Right hindlimb (tissue), 1 donor: ENCODE measurements around the gene IFT27.

Source experiments
- DNase-seq: peaks from one replicate; pipeline ENCODE4 v3.0.0-alpha.2; 2018

IFT27 gene

DNA sequence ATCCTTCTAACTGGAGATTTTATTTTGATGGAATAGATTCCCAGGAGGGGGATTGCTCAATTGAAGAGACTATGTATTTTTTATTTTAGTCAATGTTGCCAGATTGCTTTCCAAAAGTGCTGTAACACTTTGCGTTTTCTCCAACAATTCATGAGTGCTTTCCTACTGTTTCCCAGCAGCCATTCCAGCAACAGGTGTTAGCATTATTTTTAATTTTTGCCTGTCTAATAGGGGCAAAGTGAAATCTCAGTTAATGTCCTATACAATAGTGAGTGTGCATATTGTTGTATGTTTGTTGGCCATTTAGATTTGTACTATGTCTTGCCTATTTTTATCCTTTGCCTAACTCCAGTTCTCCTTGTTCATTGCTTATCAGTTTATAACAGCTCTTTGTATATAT is 60.3 kb downstream of the IFT27 start:
- no peak for DNase-seq

DNA sequence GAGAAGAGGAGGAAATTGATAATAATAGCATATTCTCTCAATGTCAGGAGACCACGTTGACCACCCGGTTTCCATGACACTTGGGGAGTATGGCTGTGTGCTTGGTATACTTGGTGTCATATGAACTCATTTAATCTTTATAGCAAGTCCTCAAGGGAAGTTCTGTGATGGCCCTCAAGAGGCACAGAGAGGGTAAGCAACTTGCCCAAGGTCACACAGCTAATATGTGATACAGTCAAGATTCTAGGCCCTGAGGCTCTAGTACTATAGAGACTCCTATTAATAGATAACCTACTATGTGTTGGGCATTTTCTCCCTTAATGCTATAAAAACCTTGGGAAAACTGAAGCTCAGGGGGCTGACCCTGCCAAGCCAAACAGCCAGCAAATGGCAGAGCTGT is 61.8 kb downstream of the IFT27 start:
- no peak for DNase-seq

DNA sequence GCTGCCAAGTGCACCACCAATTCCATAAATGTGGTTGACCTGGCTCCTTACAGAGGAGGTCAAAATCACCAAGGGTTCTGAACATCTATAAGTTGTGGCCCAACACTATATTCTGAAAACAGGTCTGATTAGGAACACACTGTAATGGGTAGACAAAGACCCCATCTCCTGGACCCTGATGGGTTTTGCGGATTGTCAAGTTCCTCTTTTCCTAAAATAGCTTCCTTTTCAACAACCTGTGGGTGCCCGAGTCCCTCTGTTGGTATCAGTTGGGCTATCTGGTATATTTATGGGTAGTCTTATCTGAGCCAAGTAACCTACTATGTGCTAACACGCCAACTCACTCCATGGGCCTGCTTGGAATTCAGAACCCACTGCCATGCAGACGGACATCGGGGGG is 62.5 kb downstream of the IFT27 start:
- DNase-seq, result no peak
